ENCODE results near the gene FKBP15. TPM values are rescaled to one million over a fixed set of nuclear protein-coding genes. Genes with fewer than 3 reads are reported as not detected.

FKBP15 gene
- total and polyA plus RNA-seq, 2 of the 8 experiments (the other 6 are each of a cell fraction or from before 2014, with no cell fraction given) = 9.9 to 13.8 TPM

GRCh38 chr9:113254991-113255390, 33.9 kb upstream of the FKBP15 start:
- H2BK120ac ChIP-seq (replicated peaks; ENCODE audit: low read depth, low read length) = no peak overlapping the region
- H2AK5ac ChIP-seq (ENCODE audit: low read depth, low read length) = no peak overlapping the region
- H3K4me3 ChIP-seq (ENCODE audit: extremely low read depth in 1 of 4, insufficient read depth in 2 of 4, low read depth in 3 of 4, low read length in 4 of 4) = no peak overlapping the region
- no peak overlapping the region for H2BK20ac ChIP-seq (ENCODE audit: low read length)
- H3K56ac ChIP-seq (replicated peaks; ENCODE audit: insufficient read length, low read depth, low read length) = no peak overlapping the region
- no peak overlapping the region for H3K27ac ChIP-seq (ENCODE audit: low read depth, low read length)
- H3K9ac ChIP-seq (replicated peaks in 1 of 4; ENCODE audit: extremely low read depth in 1 of 4, low read depth in 3 of 4, low read length in 3 of 4) = no peak overlapping the region
- H2BK5ac ChIP-seq (ENCODE audit: low read depth, low read length) = no peak overlapping the region
- H2BK12ac ChIP-seq (ENCODE audit: low read depth, low read length) = no peak overlapping the region
- CTCF ChIA-PET (ENCODE audit: partially characterized antibody) = interaction anchor here (0.8 kb wide), 1 partner anchor 19 kb away, joined by 4 read pairs; no protein-coding TSS in a partner anchor
- POLR2A ChIA-PET (ENCODE audit: partially characterized antibody) = no interaction called here
- no peak overlapping the region for H4K5ac ChIP-seq (ENCODE audit: insufficient read length, low read depth, low read length)
- H3K23me2 ChIP-seq (ENCODE audit: low read depth, low read length) = no peaks in the 10 kb centered on the region
- H2BK15ac ChIP-seq (ENCODE audit: low read length) = no peak overlapping the region
- H3K27me3 ChIP-seq (replicated peaks in 1 of 4; ENCODE audit: control insufficient read depth in 3 of 4, extremely low read depth in 1 of 4, insufficient read depth in 3 of 4, low read length in 3 of 4) = no peaks in the 10 kb centered on the region
- no peak overlapping the region for H3K18ac ChIP-seq (ENCODE audit: extremely low read depth, low read length)
- H3K4me2 ChIP-seq (ENCODE audit: insufficient read depth in 1 of 2, low read depth in 2 of 2, low read length in 2 of 2) = no peak overlapping the region
- H3K23ac ChIP-seq (ENCODE audit: insufficient read length) = no peak overlapping the region
- no peaks in the 10 kb centered on the region for H3K4me1 ChIP-seq (replicated peaks in 1 of 4; ENCODE audit: control insufficient read depth in 3 of 4, insufficient read depth in 4 of 4, low read length in 3 of 4)
- no peak overlapping the region for H4K91ac ChIP-seq (replicated peaks; ENCODE audit: insufficient read length, low read length)
- WGBS, 2 experiments (ENCODE audit: extremely low coverage in 1 of 2, insufficient coverage in 1 of 2, insufficient read length in 1 of 2, insufficient replicate concordance in 2 of 2, low coverage in 1 of 2, low lambda C conversion rate in 2 of 2, missing lambda C conversion rate in 1 of 2) = 96% methylated on average over 1 of the region's 1 CpG; no CpG with 5 or more reads in 1 of the 2 experiments
- no peaks in the 10 kb centered on the region for H3K79me2 ChIP-seq (ENCODE audit: control insufficient read depth in 1 of 2, insufficient read depth in 2 of 2, low read length in 2 of 2)
- DNase-seq (ENCODE audit: low read depth in 1 of 2, low spot score in 2 of 2) (no peak), FAIRE-seq (no peak)
- no peaks in the 10 kb centered on the region; the same call in 1 of the 2 replicates for H3K79me1 ChIP-seq (ENCODE audit: low read depth, low read length)
- peaks cover 3 to 12% (median 11%) of the 10 kb centered on the region in 4 experiments; a peak in 6 of 8 replicates for H3K36me3 ChIP-seq (ENCODE audit: control insufficient read depth in 2 of 4, insufficient read depth in 4 of 4, low read length in 3 of 4)
- H3K14ac ChIP-seq (ENCODE audit: insufficient read length) = no peak overlapping the region
- no peak overlapping the region for H4K8ac ChIP-seq (ENCODE audit: extremely low read depth, insufficient read depth, low read length)
- H2AFZ ChIP-seq (ENCODE audit: low read length) = no peak overlapping the region
- H3K4ac ChIP-seq (replicated peaks; ENCODE audit: insufficient read length, low read depth, low read length) = no peak overlapping the region
- H3K9me3 ChIP-seq (ENCODE audit: insufficient read depth in 2 of 2, low read depth in 1 of 2, low read length in 1 of 2) = no peaks in the 10 kb centered on the region
- no peaks in the 10 kb centered on the region for H4K20me1 ChIP-seq (replicated peaks in 1 of 2; ENCODE audit: control insufficient read depth in 1 of 2, insufficient read depth in 2 of 2, low read length in 2 of 2)
- TF ChIP-seq FOSL1 (IDR thresholded peaks at IDR 0.05; ENCODE audit: insufficient read depth, low read depth, low read length) (no peak), TBP (IDR thresholded peaks at IDR 0.05; ENCODE audit: low read depth, low read length) (no peak), KDM1A (IDR thresholded peaks at IDR 0.05; ENCODE audit: borderline replicate concordance, low read length) (no peak), RNF2 (IDR thresholded peaks at IDR 0.05; ENCODE audit: borderline replicate concordance, low read depth, low read length, missing control alignments, poor library complexity, severe bottlenecking) (no peak), SIRT6 (IDR thresholded peaks at IDR 0.05; ENCODE audit: low read length) (no peak), CBX8 (IDR thresholded peaks at IDR 0.05; ENCODE audit: borderline replicate concordance, low read depth, low read length) (no peak), YY1 (IDR thresholded peaks at IDR 0.05; ENCODE audit: low read depth, low read length) (no peak), BRCA1 (IDR thresholded peaks at IDR 0.05; ENCODE audit: low read depth, low read length) (no peak)
- TF ChIP-seq, protein P1, sequence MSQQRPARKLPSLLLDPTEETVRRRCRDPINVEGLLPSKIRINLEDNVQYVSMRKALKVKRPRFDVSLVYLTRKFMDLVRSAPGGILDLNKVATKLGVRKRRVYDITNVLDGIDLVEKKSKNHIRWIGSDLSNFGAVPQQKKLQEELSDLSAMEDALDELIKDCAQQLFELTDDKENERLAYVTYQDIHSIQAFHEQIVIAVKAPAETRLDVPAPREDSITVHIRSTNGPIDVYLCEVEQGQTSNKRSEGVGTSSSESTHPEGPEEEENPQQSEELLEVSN (IDR thresholded peaks at IDR 0.05) = no peak
- TF ChIP-seq, protein P2, sequence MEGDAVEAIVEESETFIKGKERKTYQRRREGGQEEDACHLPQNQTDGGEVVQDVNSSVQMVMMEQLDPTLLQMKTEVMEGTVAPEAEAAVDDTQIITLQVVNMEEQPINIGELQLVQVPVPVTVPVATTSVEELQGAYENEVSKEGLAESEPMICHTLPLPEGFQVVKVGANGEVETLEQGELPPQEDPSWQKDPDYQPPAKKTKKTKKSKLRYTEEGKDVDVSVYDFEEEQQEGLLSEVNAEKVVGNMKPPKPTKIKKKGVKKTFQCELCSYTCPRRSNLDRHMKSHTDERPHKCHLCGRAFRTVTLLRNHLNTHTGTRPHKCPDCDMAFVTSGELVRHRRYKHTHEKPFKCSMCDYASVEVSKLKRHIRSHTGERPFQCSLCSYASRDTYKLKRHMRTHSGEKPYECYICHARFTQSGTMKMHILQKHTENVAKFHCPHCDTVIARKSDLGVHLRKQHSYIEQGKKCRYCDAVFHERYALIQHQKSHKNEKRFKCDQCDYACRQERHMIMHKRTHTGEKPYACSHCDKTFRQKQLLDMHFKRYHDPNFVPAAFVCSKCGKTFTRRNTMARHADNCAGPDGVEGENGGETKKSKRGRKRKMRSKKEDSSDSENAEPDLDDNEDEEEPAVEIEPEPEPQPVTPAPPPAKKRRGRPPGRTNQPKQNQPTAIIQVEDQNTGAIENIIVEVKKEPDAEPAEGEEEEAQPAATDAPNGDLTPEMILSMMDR (IDR thresholded peaks at IDR 0.05; ENCODE audit: control extremely low read depth in 1 of 3, insufficient read depth in 1 of 3, low read depth in 1 of 3, low read length in 3 of 3) = no peak

Data from H1 (cell line).